Thoracic aorta (tissue), 2 donors: ENCODE results near the gene TTLL11. TPM values are rescaled to one million over a fixed set of nuclear protein-coding genes. Genes with fewer than 3 reads are reported as not detected.

Experiments
- ATAC-seq: fragments of 150-250 bp; one replicate; pipeline ENCODE4 v1.8.0; 2017; ENCODE audit warnings: low read depth; ENCODE audit not compliant: insufficient number of reproducible peaks, low FRiP score
- DNase-seq: peaks from one replicate; pipeline ENCODE4 v3.0.0-alpha.2; 2020; ENCODE audit warnings: low spot score
- H3K27ac ChIP-seq, 2 donors: fragments of 200-600 bp; sonication (generic); 1 replicate in 1 of 2; 2 replicates in 1 of 2; pipeline ENCODE4 v1.5.1; 2016; ENCODE audit warnings: mild to moderate bottlenecking in 2 of 2, moderate library complexity in 2 of 2
- H3K27me3 ChIP-seq: fragments of 200-600 bp; sonication (generic); replicated peaks from 2 replicates; pipeline ENCODE4 v1.6.0; 2016; ENCODE audit warnings: mild to moderate bottlenecking; ENCODE audit not compliant: insufficient read depth
- H3K36me3 ChIP-seq: fragments of 200-600 bp; sonication (generic); one replicate; pipeline ENCODE4 v1.5.1; 2016
- H3K4me1 ChIP-seq, 2 donors: fragments of 200-600 bp; sonication (generic); 1 replicate in 1 of 2; 2 replicates in 1 of 2; pipeline versions ENCODE4 v1.5.1 to v1.6.0; 2016; ENCODE audit warnings: low read depth in 2 of 2, mild to moderate bottlenecking in 1 of 2; ENCODE audit not compliant: control insufficient read depth in 1 of 2
- H3K4me3 ChIP-seq: fragments of 200-600 bp; sonication (generic); 2 replicates; pipeline ENCODE4 v1.5.1; 2016; ENCODE audit warnings: mild to moderate bottlenecking
- H3K9me3 ChIP-seq: fragments of 200-600 bp; sonication (generic); 2 replicates; pipeline ENCODE4 v1.5.1; 2016
- CTCF ChIP-seq: fragments of 200-600 bp; sonication (generic); IDR thresholded peaks from one replicate; pipeline ENCODE4 v1.5.1; 2019; ENCODE audit warnings: antibody characterized with exemption
- total RNA-seq, 2 donors: library from RNA; depleted of rRNA; stranded (reverse); fragments of >200 nt; gene quantifications; one replicate each; pipeline versions ENCODE4 v1.1.0 to v1.2.3, GENCODE V29; 2016

TTLL11 gene
- total RNA-seq, 2 donors from 2014 or later: 25.7 to 31.2 TPM

GRCh38 chr9:121909111-121909510 lies 184.0 kb downstream of the TTLL11 start:
- Histone ChIP-seq H3K4me1 (no peaks in the 10 kb centered on the region), H3K27ac (no peak overlapping the region), H3K27me3 (no peaks in the 10 kb centered on the region), H3K4me3 (no peak overlapping the region), H3K9me3 (no peaks in the 10 kb centered on the region), H3K36me3 (no peaks in the 10 kb centered on the region)
- TF ChIP-seq CTCF: no peak
- ATAC-seq (no peak), DNase-seq (no peak)

- no peaks in the 10 kb centered on the region for H3K9me3 ChIP-seq
- peaks cover 0 to 14% of the 10 kb centered on the region in 2 donors for H3K4me1 ChIP-seq
- ATAC-seq (no peak), DNase-seq (no peak)
- H3K36me3 ChIP-seq: no peaks in the 10 kb centered on the region
- H3K27me3 ChIP-seq: no peaks in the 10 kb centered on the region
- no peak overlapping the region for H3K4me3 ChIP-seq
- H3K27ac ChIP-seq: no peak overlapping the region
- no peak for TF ChIP-seq CTCF
Observed at GRCh38 chr9:121906074-121906870, 186.8 kb downstream of the TTLL11 start.

- Histone ChIP-seq H3K4me1 (peaks cover 0 to 21% of the 10 kb centered on the region in 2 donors), H3K27me3 (no peaks in the 10 kb centered on the region), H3K27ac (no peak overlapping the region), H3K36me3 (no peaks in the 10 kb centered on the region), H3K9me3 (no peaks in the 10 kb centered on the region), H3K4me3 (no peak overlapping the region)
- DNase-seq (no peak), ATAC-seq (no peak)
- TF ChIP-seq CTCF: no peak
Observed at GRCh38 chr9:121902461-121903135, 190.5 kb downstream of the TTLL11 start.

- no peak for DNase-seq
- Histone ChIP-seq H3K36me3 (no peaks in the 10 kb centered on the region), H3K27ac (no peak overlapping the region), H3K9me3 (no peaks in the 10 kb centered on the region), H3K4me3 (no peak overlapping the region), H3K27me3 (no peaks in the 10 kb centered on the region), H3K4me1 (peaks cover 0 to 21% of the 10 kb centered on the region in 2 donors)
- TF ChIP-seq CTCF: no peak
- no peak for ATAC-seq
Observed at GRCh38 chr9:121901616-121902015, 191.5 kb downstream of the TTLL11 start.

- H3K27ac ChIP-seq: no peak overlapping the region
- H3K9me3 ChIP-seq: no peaks in the 10 kb centered on the region
- H3K27me3 ChIP-seq: no peaks in the 10 kb centered on the region
- H3K36me3 ChIP-seq: no peaks in the 10 kb centered on the region
- no peak overlapping the region for H3K4me3 ChIP-seq
- ATAC-seq (no peak), DNase-seq (no peak)
- no peak for TF ChIP-seq CTCF
- H3K4me1 ChIP-seq: peaks cover 0 to 30% of the 10 kb centered on the region in 2 donors
Observed at GRCh38 chr9:121900163-121900562, 192.9 kb downstream of the TTLL11 start.
